ENCODE results near the gene CCDC159.
"Not testable (repeated sequence)": the region's sequence is repeated elsewhere in the genome, so short reads cannot be mapped to it uniquely, and the experiment has no call there.

CCDC159 gene

GRCh38 chr19:11367528-11367927, 21.2 kb downstream of the CCDC159 start:
- no peak for DNase-seq

- no peak for DNase-seq
These were observed 24.4 kb downstream of the CCDC159 start for GRCh38 chr19:11370744-11371143.

GRCh38 chr19:11373166-11373884, 27.0 kb downstream of the CCDC159 start:
- DNase-seq, result peak; percentile 76

- no peak for DNase-seq
These were observed 27.6 kb downstream of the CCDC159 start for GRCh38 chr19:11373885-11374432.

- DNase-seq, result peak; percentile 98
These were observed 28.3 kb downstream of the CCDC159 start, which contains the start of gene SWSAP1 for GRCh38 chr19:11374433-11375142. TSS of gene SWSAP1 (plus strand) at chr19:11374666. CDS start at chr19:11374681, 15 bp downstream.

GRCh38 chr19:11375143-11375948, 29.0 kb downstream of the CCDC159 start:
- DNase-seq, result peak; percentile 73

- DNase-seq, result no peak
These were observed 30.9 kb downstream of the CCDC159 start for GRCh38 chr19:11377237-11377636.

GRCh38 chr19:11377756-11378155, 31.4 kb downstream of the CCDC159 start:
- DNase-seq, result no peak

- peak; percentile 36 for DNase-seq
These were observed 32.2 kb downstream of the CCDC159 start for GRCh38 chr19:11378319-11379189.

- DNase-seq, result not testable (repeated sequence)
These were observed 33.0 kb downstream of the CCDC159 start for GRCh38 chr19:11379269-11379845.

GRCh38 chr19:11379857-11380350, 33.6 kb downstream of the CCDC159 start:
- no peak for DNase-seq

- no peak for DNase-seq
These were observed 34.6 kb downstream of the CCDC159 start for GRCh38 chr19:11380653-11381537.

- DNase-seq, result peak; percentile 63
These were observed 36.8 kb downstream of the CCDC159 start for GRCh38 chr19:11382898-11383705.

- DNase-seq, result no peak
These were observed 37.4 kb downstream of the CCDC159 start for GRCh38 chr19:11383706-11384048.

GRCh38 chr19:11384778-11385129, 38.4 kb downstream of the CCDC159 start:
- DNase-seq, result no peak

GRCh38 chr19:11387162-11388034, 41.1 kb downstream of the CCDC159 start:
- no peak for DNase-seq

- DNase-seq, result no peak
These were observed 44.0 kb downstream of the CCDC159 start for GRCh38 chr19:11390359-11390758.

GRCh38 chr19:11390933-11391680, 44.8 kb downstream of the CCDC159 start:
- no peak for DNase-seq

Measured in NCI-H510A (cell line).